Right ventricle myocardium inferior (tissue), 1 donor: ENCODE measurements around the gene TNIK. TPM values are rescaled to one million over a fixed set of nuclear protein-coding genes. Genes with fewer than 3 reads are reported as not detected.
"Not testable (repeated sequence)": the region's sequence is repeated elsewhere in the genome, so short reads cannot be mapped to it uniquely, and the experiment has no call there.

Source experiments
- ATAC-seq: fragments of 200-7000 bp; cut with Tn5 transposase; one replicate; pipeline ENCODE4 v1.9.1; 2020; ENCODE audit warnings: mild to moderate bottlenecking, moderate library complexity
- DNase-seq: peaks from one replicate; pipeline ENCODE4 v3.0.0; 2021; ENCODE audit errors: missing footprints
- intact Hi-C: fragments of 100-400 bp; cut with DNase I; formaldehyde crosslinking; loops from one replicate; pipeline ENCODE4 v1.11.0; 2022
- total RNA-seq: library from RNA; stranded (reverse); fragmentation: NEBNext Ultra II Directional; extraction: Animal tissue kit (Norgen Biotek cat#: 25700); gene quantifications from one replicate; pipeline ENCODE4 v1.2.1, GENCODE V29; 2021
- donor health status: DM: no; HTN: yes; CAD: no; lungs with severe emphysema.

TNIK gene
- total RNA-seq, 1 donor from 2014 or later: 29.1 TPM

GRCh38 chr3:171378586-171378985 is 81.6 kb downstream of the TNIK start:
- DNase-seq: no peak
- ATAC-seq: no peak
- intact Hi-C loops: no loop called here

- intact Hi-C loops: no loop called here
- no peak for DNase-seq
- ATAC-seq: no peak
Measured at GRCh38 chr3:171377859-171378258, 82.3 kb downstream of the TNIK start.

- ATAC-seq: no peak
- intact Hi-C loops: no loop called here
- DNase-seq: no peak
Measured at GRCh38 chr3:171376596-171376947, 83.6 kb downstream of the TNIK start.

- intact Hi-C loops: no loop called here
- peak; percentile 43 for ATAC-seq
Measured at GRCh38 chr3:171375666-171376595, 84.3 kb downstream of the TNIK start.

GRCh38 chr3:171374661-171375285 is 85.4 kb downstream of the TNIK start:
- DNase-seq (no peak), ATAC-seq (no peak)
- intact Hi-C loops: no loop called here

More at GRCh38 chr3:171375666-171376595, 84.3 kb downstream of the TNIK start:
- no peak for DNase-seq

GRCh38 chr3:171374260-171374659 is 85.9 kb downstream of the TNIK start:
- ATAC-seq: no peak
- DNase-seq: no peak
- intact Hi-C loops: no loop called here

- no peak for ATAC-seq
- intact Hi-C loops: no loop called here
- no peak for DNase-seq
Measured at GRCh38 chr3:171373711-171374110, 86.5 kb downstream of the TNIK start.

GRCh38 chr3:171372694-171373093 is 87.5 kb downstream of the TNIK start:
- ATAC-seq: no peak
- intact Hi-C loops: no loop called here
- no peak for DNase-seq

- DNase-seq: no peak
- no peak for ATAC-seq
- intact Hi-C loops: no loop called here
Measured at GRCh38 chr3:171371354-171371753, 88.9 kb downstream of the TNIK start.

GRCh38 chr3:171369156-171369555 is 91.0 kb downstream of the TNIK start:
- ATAC-seq: no peak
- no peak for DNase-seq
- intact Hi-C loops: no loop called here

GRCh38 chr3:171366738-171367137 is 93.5 kb downstream of the TNIK start:
- ATAC-seq, DNase-seq, intact Hi-C loops: not testable (repeated sequence)

- no peak for DNase-seq
- no peak for ATAC-seq
- intact Hi-C loops: no loop called here
Measured at GRCh38 chr3:171366043-171366442, 94.2 kb downstream of the TNIK start.

- ATAC-seq (peak; percentile 31), DNase-seq (no peak)
- intact Hi-C loops: no loop called here
Measured at GRCh38 chr3:171365489-171365888, 94.7 kb downstream of the TNIK start.

- no peak for DNase-seq
- ATAC-seq: no peak
- intact Hi-C loops: no loop called here
Measured at GRCh38 chr3:171364500-171364899, 95.7 kb downstream of the TNIK start.

- DNase-seq (no peak), ATAC-seq (no peak)
- intact Hi-C loops: no loop called here
Measured at GRCh38 chr3:171363202-171363601, 97.0 kb downstream of the TNIK start.

- intact Hi-C loops: no loop called here
- no peak for ATAC-seq
Measured at GRCh38 chr3:171362575-171362974, 97.6 kb downstream of the TNIK start.

GRCh38 chr3:171358881-171359198 is 101.4 kb downstream of the TNIK start:
- no peak for ATAC-seq
- intact Hi-C loops: no loop called here
- no peak for DNase-seq

More at GRCh38 chr3:171362575-171362974, 97.6 kb downstream of the TNIK start:
- no peak for DNase-seq

- DNase-seq (no peak), ATAC-seq (no peak)
- intact Hi-C loops: no loop called here
Measured at GRCh38 chr3:171358181-171358880, 101.9 kb downstream of the TNIK start.

GRCh38 chr3:171357721-171358120 is 102.5 kb downstream of the TNIK start:
- intact Hi-C loops: no loop called here
- ATAC-seq (no peak), DNase-seq (no peak)

- intact Hi-C loops: no loop called here
- no peak for ATAC-seq
- no peak for DNase-seq
Measured at GRCh38 chr3:171356251-171356650, 104.0 kb downstream of the TNIK start.
